HCT116 (cell line): Measurements from ENCODE around the gene SRGAP3. TPM values are rescaled to one million over a fixed set of nuclear protein-coding genes. Genes with fewer than 3 reads are reported as not detected.

Experiments used
- ATAC-seq: fragments of 200-7000 bp; cut with Tn5 transposase; 2 replicates; pipeline ENCODE4 v1.9.1; 2020; ENCODE audit warnings: mild to moderate bottlenecking, moderate library complexity
- BruUV-seq: library from RNA; stranded (reverse); fragments of 400-500 nt; replicated peaks from 2 replicates; lab custom pipeline; 2021; lab: Mats Ljungman, UMichigan
- CTCF ChIA-PET: fragments of 300-600 bp; sonication (Branson Sonifier 250); formaldehyde crosslinking; loops from one replicate; lab custom pipeline; 2021; ENCODE audit warnings: antibody characterized with exemption; lab: Charles Lee
- POLR2A ChIA-PET: fragments of 300-600, 350-600 bp; sonication (Branson Sonifier 250); formaldehyde crosslinking; loops from one replicate; lab custom pipeline; 2021; ENCODE audit warnings: antibody characterized with exemption; lab: Charles Lee
- RAD21 ChIA-PET, 2 experiments: fragments of 300-600 bp; sonication (Branson Sonifier 250); formaldehyde crosslinking; loops; one replicate each; lab custom pipeline; 2023; ENCODE audit warnings: low total read pairs in 2 of 2; ENCODE audit not compliant: uncharacterized antibody in 2 of 2, unreplicated experiment in 2 of 2, low non-redundant PET in 1 of 2; lab: Charles Lee
- DNase-seq: peaks from one replicate; pipeline ENCODE4 v3.0.0-alpha.2; 2010; ENCODE audit warnings: low read depth, low spot score
- H2AFZ ChIP-seq: fragments of 200-600 bp; shearing (Covaris generic), sonication (generic); 2 replicates; pipeline ENCODE4 v1.6.1; 2017; ENCODE audit warnings: low read depth, mixed run types, mixed read lengths, antibody characterized with exemption, low read length; ENCODE audit not compliant: poor library complexity, severe bottlenecking
- H3K27ac ChIP-seq: 2 replicates; pipeline ENCODE4 v1.5.1; 2012; ENCODE audit warnings: low read depth, low read length
- H3K27me3 ChIP-seq: fragments of 200-600 bp; sonication (generic); 2 replicates; pipeline ENCODE4 v1.6.1; 2016; ENCODE audit warnings: mixed run types, low read length, mixed read lengths; ENCODE audit not compliant: insufficient read depth
- H3K36me3 ChIP-seq, 2 experiments: fragments of 200-500 bp in 1 of 2; fragments of 200-600 bp in 1 of 2; sonication (Bioruptor generic) in 1 of 2; sonication (generic) in 1 of 2; 2 replicates each; pipeline versions ENCODE4 v1.5.1 to v1.6.1; 2014 to 2016; ENCODE audit warnings: low read length in 2 of 2, inconsistent platforms in 1 of 2, mixed read lengths in 1 of 2, mixed run types in 1 of 2; ENCODE audit not compliant: insufficient read depth in 2 of 2, control insufficient read depth in 1 of 2
- H3K4me1 ChIP-seq, 2 experiments: fragments of 200-600 bp in 1 of 2; sonication (generic) in 1 of 2; 2 replicates each; pipeline versions ENCODE4 v1.5.1 to v1.6.1; 2012 to 2017; ENCODE audit warnings: low read length in 2 of 2, inconsistent platforms in 1 of 2, mild to moderate bottlenecking in 1 of 2, mixed read lengths in 1 of 2, mixed run types in 1 of 2, moderate library complexity in 1 of 2; ENCODE audit not compliant: insufficient read depth in 2 of 2, control insufficient read depth in 1 of 2
- H3K4me2 ChIP-seq: fragments of 200-600 bp; sonication (generic); 2 replicates; pipeline ENCODE4 v1.6.1; 2017; ENCODE audit warnings: mixed run types, low read length, mixed read lengths
- H3K4me3 ChIP-seq, 2 experiments: fragments of 200-600 bp in 1 of 2; sonication (generic) in 1 of 2; replicated peaks in 1 of 2; 2 replicates each; pipeline ENCODE4 v1.5.1; 2011 to 2016; ENCODE audit warnings: low read length in 2 of 2, control low read depth in 1 of 2, low read depth in 1 of 2, mild to moderate bottlenecking in 1 of 2, mixed read lengths in 1 of 2, mixed run types in 1 of 2
- H3K79me2 ChIP-seq: fragments of 200-600 bp; sonication (generic); 2 replicates; pipeline ENCODE4 v1.6.1; 2017; ENCODE audit warnings: mild to moderate bottlenecking, mixed run types, low read length, moderate library complexity, mixed read lengths; ENCODE audit not compliant: insufficient read depth
- H3K9ac ChIP-seq: fragments of 200-600 bp; sonication (generic); 2 replicates; pipeline ENCODE4 v1.6.1; 2016; ENCODE audit warnings: low read length, mixed read lengths
- H3K9me2 ChIP-seq: fragments of 200-600 bp; sonication (generic), shearing (Covaris generic); 2 replicates; pipeline ENCODE4 v1.6.1; 2017; ENCODE audit warnings: mixed run types, mild to moderate bottlenecking, moderate library complexity; ENCODE audit not compliant: insufficient read depth
- H3K9me3 ChIP-seq, 2 experiments: fragments of 200-500 bp in 1 of 2; fragments of 200-600 bp in 1 of 2; sonication (Bioruptor generic) in 1 of 2; sonication (generic) in 1 of 2; 2 replicates each; pipeline ENCODE4 v1.6.1; 2014 to 2017; ENCODE audit warnings: low read length in 2 of 2, mixed read lengths in 2 of 2, inconsistent platforms in 1 of 2, low read depth in 1 of 2, mild to moderate bottlenecking in 1 of 2, mixed run types in 1 of 2, moderate library complexity in 1 of 2; ENCODE audit not compliant: control insufficient read depth in 1 of 2, insufficient read depth in 1 of 2
- H4K20me1 ChIP-seq: fragments of 200-600 bp; sonication (generic), shearing (Covaris generic); 2 replicates; pipeline ENCODE4 v1.6.1; 2017; ENCODE audit warnings: mixed run types, mild to moderate bottlenecking, moderate library complexity; ENCODE audit not compliant: insufficient read depth
- EGR1 ChIP-seq: IDR thresholded peaks from 2 replicates; pipeline ENCODE4 v1.6.1; 2012; ENCODE audit warnings: low read depth
- ELF1 ChIP-seq: IDR thresholded peaks from 2 replicates; pipeline ENCODE4 v1.6.1; 2012; ENCODE audit warnings: low read depth, borderline replicate concordance
- EZH2 ChIP-seq: fragments of 200-600 bp; sonication (generic); IDR thresholded peaks from 2 replicates; pipeline ENCODE4 v1.6.1; 2017; ENCODE audit warnings: antibody characterized with exemption, mixed run types
- FOSL1 ChIP-seq: IDR thresholded peaks from 2 replicates; pipeline ENCODE4 v1.6.1; 2012; ENCODE audit warnings: low read depth
- RAD21 ChIP-seq: IDR thresholded peaks from 2 replicates; pipeline ENCODE4 v1.6.1; 2012; ENCODE audit warnings: low read depth, mild to moderate bottlenecking
- REST ChIP-seq: IDR thresholded peaks from 2 replicates; pipeline ENCODE4 v1.6.1; 2012; ENCODE audit warnings: low read depth
- ZFX ChIP-seq: fragments of 450-650 bp; IDR thresholded peaks from 2 replicates; pipeline ENCODE4 v1.6.1; 2017
- intact Hi-C: fragments of 100-400 bp; cut with micrococcal nuclease; formaldehyde crosslinking; loops from 2 replicates; pipeline ENCODE4 v1.10.0; 2022
- total RNA-seq: library from RNA; stranded (reverse); gene quantifications from one replicate; pipeline ENCODE4 v1.2.1, GENCODE V29; 2021; ENCODE audit not compliant: unreplicated experiment
- TF ChIP-seq, protein P1 (sequence below): IDR thresholded peaks from 2 replicates; pipeline ENCODE4 v1.6.1; 2012

SRGAP3 gene
- total RNA-seq, 1 experiment from 2014 or later = 8.3 TPM

GRCh38 chr3:9211155-9211950 lies 38.1 kb downstream of the SRGAP3 start:
- Histone ChIP-seq H3K27ac (no peak overlapping the region), H3K79me2 (no peaks in the 10 kb centered on the region), H3K27me3 (no peaks in the 10 kb centered on the region), H3K4me2 (no peak overlapping the region), H4K20me1 (no peaks in the 10 kb centered on the region), H3K9me3 (no peaks in the 10 kb centered on the region), H3K4me3 (no peak overlapping the region), H3K4me1 (peaks cover 0 to 7% of the 10 kb centered on the region in 2 experiments; a peak in 1 of 4 replicates), H3K36me3 (no peaks in the 10 kb centered on the region), H3K9me2 (no peaks in the 10 kb centered on the region), H2AFZ (no peak overlapping the region), H3K9ac (no peak overlapping the region)
- TF ChIP-seq EGR1 (no peak), ELF1 (no peak), REST (no peak), FOSL1 (no peak), RAD21 (no peak), ZFX (no peak), EZH2 (no peak)
- TF ChIP-seq, protein P1, sequence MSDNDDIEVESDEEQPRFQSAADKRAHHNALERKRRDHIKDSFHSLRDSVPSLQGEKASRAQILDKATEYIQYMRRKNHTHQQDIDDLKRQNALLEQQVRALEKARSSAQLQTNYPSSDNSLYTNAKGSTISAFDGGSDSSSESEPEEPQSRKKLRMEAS = no peak
- BruUV-seq = no TSS peak
- intact Hi-C loops = no loop called here
- CTCF ChIA-PET = no interaction called here
- DNase-seq = no peak
- POLR2A ChIA-PET = no interaction called here
- no peak for ATAC-seq
- RAD21 ChIA-PET = no interaction called here
